GM18502 (cell line): ENCODE results near the gene SLK.

ENCODE experiments used
- ATAC-seq: cut with Tn5 transposase; IDR thresholded peaks from one replicate; pipeline ENCODE4 v1.9.1; 2021; ENCODE audit warnings: mild to moderate bottlenecking; ENCODE audit not compliant: unreplicated experiment, poor library complexity

Gene SLK

GRCh38 chr10:104045151-104046089, 78.5 kb downstream of the SLK start:
- ATAC-seq: no peak

- ATAC-seq: no peak
These were observed 79.7 kb downstream of the SLK start for GRCh38 chr10:104046651-104047050.

- no peak for ATAC-seq
These were observed 82.7 kb downstream of the SLK start for GRCh38 chr10:104049504-104050250.

DNA sequence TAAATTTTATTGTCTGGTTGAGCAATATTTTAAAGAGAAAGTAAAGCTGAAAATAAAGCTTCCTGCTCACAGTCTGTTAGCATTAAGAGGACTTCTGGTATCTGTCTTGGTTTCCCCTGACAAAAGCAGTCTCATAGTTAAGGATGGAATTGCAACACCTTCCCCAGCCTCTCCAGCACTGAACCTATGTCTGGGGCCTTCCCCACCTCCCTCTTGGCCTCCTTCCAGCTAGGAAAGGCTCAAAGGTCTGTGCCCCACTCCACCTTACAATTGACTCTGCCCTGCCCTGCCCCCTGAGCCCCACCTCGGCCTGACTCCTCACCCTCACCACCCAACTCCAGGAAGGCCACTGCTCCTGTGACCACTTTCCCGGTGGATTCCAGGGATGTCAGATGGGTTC, 85.5 kb downstream of the SLK start:
- ATAC-seq: no peak

DNA sequence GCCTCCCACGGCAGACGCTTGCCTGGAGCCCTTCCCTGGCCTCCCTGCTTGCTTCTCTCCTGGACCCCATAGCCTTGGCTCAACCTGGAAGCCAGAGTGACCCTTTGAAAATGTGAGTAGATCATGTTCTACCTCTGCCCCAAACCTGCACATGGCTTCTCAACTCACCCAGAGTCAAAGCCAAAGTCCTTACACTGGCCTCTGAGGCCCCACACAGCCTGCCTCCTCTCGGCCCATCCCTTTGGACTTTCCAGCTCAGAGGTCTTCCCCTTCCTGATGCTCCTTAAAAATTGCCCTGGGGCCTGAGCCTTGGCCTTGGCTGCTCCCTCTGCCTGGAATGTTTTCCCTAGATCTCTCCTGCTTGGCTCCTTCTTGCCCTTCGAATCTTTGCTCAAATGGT, 86.3 kb downstream of the SLK start:
- ATAC-seq: no peak

- no peak for ATAC-seq
These were observed 87.5 kb downstream of the SLK start for GRCh38 chr10:104054430-104054829.

DNA sequence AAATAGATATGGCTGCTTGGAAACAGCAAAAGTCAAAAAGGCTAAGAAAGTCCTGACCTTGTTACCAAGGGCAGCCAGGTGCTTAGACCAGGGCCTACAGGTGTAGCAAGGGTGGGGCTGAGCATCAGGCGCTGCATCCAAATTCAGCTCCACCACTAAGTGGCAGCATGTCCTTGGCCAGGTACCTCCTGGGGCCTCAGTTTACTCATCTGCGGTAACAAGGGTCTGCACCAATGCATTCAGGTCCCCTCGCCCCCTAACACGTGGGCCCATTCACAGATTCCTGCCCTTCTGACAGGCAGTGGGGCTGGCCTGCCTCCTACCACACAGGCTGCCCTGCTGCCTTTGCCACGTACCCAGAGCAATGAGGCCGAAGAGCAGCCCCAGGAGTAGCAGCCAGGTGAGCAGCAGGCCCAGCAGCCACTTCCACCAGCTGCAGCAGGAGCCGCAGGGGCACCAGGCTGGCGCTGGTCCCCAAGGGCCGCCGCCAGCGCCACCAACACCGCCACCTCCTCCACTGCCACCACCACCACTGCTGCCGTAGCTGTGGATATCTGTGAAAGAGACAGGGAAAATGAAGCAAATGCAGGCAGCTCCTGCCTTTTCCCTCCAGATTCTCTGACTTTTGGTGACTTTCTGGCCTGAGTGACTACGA, 89.8 kb downstream of the SLK start:
- ATAC-seq: no peak

DNA sequence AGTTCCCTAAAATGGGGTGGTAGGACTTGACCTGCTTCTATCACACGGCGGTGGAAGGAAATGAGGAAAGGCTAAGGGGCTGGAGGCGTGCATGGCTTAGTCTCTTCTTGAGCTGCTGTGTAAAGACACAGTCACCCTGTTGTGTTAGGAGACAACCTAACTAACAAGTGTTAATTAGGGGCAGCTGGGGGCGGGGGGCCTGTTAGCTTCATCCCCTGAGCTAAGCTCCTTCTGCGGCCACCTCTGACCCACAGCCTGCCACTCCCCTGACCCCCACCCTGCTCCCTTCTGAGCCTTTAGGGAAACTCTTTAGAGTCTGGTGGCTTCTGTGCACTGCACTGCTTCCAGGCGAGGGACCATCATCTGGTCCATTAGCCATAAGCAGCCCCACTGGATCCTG, 90.8 kb downstream of the SLK start:
- ATAC-seq: no peak

DNA sequence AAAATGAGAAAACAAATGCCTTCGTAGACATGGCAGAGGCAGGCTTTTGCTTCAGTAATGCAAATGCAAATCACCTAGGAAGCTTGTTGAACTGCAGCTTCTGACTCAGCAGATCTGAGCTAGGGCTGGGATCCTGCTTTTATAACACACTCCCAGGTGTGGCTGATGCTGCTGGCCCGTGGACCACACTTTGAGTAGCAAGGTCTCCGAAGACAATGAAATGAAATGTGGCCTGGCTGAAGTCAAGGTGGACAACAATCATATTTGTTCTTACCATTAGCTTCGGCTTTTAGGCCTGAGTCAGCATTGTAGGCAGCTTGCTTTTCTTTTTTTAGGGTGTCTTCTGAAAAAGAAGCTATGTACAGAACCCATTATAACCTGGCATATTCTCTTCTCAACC, 92.4 kb downstream of the SLK start:
- ATAC-seq: no peak

DNA sequence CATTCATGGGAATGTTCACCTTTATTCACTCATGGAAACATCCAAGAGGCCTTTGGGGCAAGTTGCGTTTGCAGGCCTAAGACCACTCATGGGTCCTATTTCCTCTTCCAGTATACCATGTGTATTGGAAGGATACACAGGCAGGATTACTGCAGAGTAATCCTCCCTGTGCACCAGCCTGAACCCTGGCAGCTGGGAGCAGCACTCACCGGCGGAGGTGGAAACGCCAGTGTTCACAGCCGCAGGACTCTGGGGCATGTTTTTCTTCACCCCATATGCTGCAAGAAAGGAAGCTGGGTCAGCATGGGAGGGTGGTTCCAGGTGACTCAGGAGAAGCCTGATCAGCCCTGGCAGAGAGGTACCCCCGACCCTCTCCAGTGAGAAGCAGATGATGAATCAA, 94.3 kb downstream of the SLK start:
- no peak for ATAC-seq

GRCh38 chr10:104065748-104066147, 98.8 kb downstream of the SLK start:
- no peak for ATAC-seq

DNA sequence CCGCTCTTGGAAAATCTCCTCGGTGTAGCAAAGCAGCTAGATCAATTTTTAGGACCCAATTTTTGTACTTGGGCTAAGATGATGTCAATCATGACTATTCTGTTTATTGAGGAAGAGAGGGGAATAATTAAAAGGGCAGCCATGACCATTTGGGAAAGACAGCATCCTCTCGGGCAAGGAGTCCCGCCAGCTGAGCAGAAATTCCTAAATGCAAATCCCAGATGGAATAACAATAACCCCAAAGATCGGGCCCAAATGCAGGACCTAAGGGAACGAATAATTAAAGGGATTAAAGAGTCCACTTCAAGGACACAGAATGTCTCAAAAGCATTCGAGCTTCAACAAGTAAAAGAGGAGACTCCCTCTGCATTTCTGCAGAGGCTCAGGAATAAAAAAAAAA, 100.0 kb downstream of the SLK start:
- no peak for ATAC-seq

DNA sequence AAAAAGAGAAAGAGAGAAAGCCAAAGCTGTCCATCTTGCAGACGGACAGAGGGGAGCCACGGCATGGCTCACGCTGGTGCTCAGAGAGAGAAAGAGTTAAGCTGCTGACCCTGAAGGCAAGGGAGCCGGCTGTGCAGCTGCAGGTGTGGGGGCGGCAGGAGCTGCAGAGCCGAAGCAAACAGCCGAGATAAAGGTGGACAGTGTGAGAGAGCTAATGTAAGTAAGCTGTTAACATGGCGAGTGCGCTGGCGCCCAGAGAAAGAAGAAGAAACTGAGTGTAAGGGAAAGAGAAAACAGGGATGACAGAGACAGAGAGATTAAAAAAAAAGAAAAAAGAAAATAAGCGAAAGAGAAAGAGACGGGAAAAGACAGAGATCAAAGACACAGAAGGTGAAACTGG, 100.6 kb downstream of the SLK start:
- ATAC-seq: no peak

DNA sequence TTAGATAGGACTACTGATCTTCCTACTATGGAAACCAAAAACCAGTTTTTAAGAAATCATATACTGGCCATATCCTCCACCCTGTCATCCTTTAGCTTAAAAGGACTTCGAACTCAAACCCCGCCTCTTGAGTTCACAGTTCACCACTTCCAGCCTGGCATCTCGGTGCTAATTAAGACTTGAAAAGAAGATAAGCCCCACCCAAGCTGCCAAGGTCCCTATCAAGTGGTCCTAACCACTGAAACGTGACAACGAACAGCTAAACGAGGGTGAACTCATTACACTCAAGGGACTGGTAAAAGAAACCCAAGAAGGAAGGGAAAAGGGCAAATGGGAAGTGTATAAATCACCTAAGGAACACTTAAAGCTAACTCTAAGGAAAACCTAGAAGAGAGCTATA, 102.7 kb downstream of the SLK start:
- no peak for ATAC-seq

- ATAC-seq: no peak
These were observed 105.8 kb downstream of the SLK start for GRCh38 chr10:104072786-104073185.

DNA sequence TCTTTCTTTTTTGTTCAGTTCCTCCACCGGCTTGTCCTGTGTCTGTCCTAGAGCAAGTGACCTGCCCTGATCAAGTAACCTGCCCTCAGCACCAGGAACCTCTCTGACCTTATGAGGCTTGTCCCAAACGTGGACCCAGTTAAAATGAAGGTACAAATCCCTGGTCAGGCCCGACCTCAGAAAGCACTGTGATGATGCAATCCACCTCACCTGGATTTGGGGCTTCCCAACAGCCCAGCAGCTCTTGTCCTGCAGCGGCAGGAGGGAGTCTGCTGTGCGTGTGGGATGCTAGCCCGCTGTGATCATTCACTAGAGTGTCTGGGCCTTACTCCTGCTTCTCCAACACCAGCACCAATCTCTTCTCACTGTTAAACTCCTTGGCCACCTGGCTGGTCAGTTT, 107.6 kb downstream of the SLK start:
- no peak for ATAC-seq

- no peak for ATAC-seq
These were observed 109.8 kb downstream of the SLK start for GRCh38 chr10:104076743-104077160.

GRCh38 chr10:104077247-104077646, 110.3 kb downstream of the SLK start:
- ATAC-seq: no peak

DNA sequence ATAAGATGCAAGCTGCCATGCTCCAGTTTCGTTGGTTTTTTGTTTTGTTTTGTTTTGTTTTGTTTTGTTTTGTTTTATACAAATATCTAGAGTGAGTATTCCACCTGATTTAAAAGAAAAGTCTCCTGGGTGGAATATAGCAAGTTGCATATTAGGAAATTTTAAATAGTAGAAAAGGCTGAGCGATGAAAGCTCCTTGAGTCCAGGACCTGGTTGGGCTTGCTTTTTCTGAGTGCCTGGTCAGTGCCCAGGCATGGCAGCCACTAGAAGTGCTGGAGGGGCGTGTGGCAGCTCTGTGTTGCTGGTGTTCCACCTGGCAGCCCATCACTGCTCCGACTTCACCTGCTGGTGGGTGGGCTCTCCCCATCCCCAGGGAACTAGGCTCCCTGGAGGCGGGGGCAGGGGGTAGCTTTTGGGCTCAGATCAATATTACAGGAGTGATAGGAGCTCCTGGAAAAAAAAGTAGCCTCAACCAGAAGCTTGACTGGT, 110.8 kb downstream of the SLK start:
- ATAC-seq: no peak
